Measurements from ENCODE around the gene NTRK2. TPM values are rescaled to one million over a fixed set of nuclear protein-coding genes. Genes with fewer than 3 reads are reported as not detected.

Gene NTRK2
- total RNA-seq (ENCODE audit: low replicate concordance) = 0.02 and 0.03 TPM in 2 replicates

DNA sequence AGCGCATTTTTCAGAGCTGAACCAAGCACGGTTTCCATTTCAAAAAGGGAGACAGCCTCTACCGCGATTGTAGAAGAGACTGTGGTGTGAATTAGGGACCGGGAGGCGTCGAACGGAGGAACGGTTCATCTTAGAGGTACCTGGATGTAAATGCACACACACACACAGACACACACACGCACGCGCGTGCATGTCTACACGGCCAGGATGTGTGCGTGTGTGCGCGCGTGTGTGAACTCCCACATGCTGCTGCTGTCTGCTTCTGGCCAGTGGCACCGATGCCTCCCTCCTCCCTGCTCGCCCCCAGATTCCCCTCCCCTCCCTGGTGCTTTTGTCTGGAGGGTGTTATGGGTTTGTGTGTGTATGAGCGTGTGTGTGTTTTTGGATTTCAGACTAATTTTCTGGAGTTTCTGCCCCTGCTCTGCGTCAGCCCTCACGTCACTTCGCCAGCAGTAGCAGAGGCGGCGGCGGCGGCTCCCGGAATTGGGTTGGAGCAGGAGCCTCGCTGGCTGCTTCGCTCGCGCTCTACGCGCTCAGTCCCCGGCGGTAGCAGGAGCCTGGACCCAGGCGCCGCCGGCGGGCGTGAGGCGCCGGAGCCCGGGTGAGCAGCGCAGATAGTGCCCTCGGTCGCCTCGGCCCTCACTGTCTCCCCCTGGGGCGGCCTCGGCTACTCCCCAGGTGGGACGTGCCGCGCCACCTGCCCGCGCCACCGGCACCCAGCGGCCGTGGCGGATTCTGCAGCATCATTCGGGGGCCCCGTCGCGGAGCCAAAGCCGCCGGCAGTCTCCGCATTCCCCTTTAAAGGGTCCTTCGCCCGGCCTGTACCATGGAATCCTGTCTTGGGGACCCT is at the start of gene NTRK2:
TSS of gene NTRK2 (plus strand) at position 442 of the 850 bp plus-strand sequence. CDS start 1,020 bp downstream, outside the sequence.
- H3K27ac ChIP-seq = no peak within 1 kb of the TSS
- peaks cover 11% of the 10 kb centered on the region for H3K4me1 Mint-ChIP-seq

GRCh38 chr9:84620338-84620737 is 49.2 kb upstream of the NTRK2 start:
- H4K20me1 ChIP-seq (ENCODE audit: low read depth) = no peaks in the 10 kb centered on the region
- H3K79me2 ChIP-seq (ENCODE audit: low read depth) = no peaks in the 10 kb centered on the region
- H3K36me3 ChIP-seq = no peaks in the 10 kb centered on the region
- Mint-ChIP-seq H3K27ac (no peak overlapping the region), H3K36me3 (no peaks in the 10 kb centered on the region), H3K9me3 (no peaks in the 10 kb centered on the region), H3K4me3 (no peak overlapping the region), H3K4me1 (peaks cover 18% of the 10 kb centered on the region), H3K27me3 (ENCODE audit: insufficient read depth, low read depth) (no peaks in the 10 kb centered on the region)
- H3K9ac ChIP-seq = no peak overlapping the region
- no peak overlapping the region for H2AFZ ChIP-seq (replicated peaks)
- DNase-seq (ENCODE audit: low spot score) = no peak
- H3K27ac ChIP-seq = no peak overlapping the region
- peaks cover 5% of the 10 kb centered on the region for H3K4me1 ChIP-seq
- H3F3A ChIP-seq (ENCODE audit: low read depth) = no peaks in the 10 kb centered on the region
- no peaks in the 10 kb centered on the region for H3K9me3 ChIP-seq (ENCODE audit: low read depth)
- no peak overlapping the region for H3K4me2 ChIP-seq
- H3K4me3 ChIP-seq = no peak overlapping the region
- H3K27me3 ChIP-seq = no peaks in the 10 kb centered on the region
- TF ChIP-seq EZH2phosphoT487 (IDR thresholded peaks at IDR 0.05) = no peak
- TF ChIP-seq, protein P1, sequence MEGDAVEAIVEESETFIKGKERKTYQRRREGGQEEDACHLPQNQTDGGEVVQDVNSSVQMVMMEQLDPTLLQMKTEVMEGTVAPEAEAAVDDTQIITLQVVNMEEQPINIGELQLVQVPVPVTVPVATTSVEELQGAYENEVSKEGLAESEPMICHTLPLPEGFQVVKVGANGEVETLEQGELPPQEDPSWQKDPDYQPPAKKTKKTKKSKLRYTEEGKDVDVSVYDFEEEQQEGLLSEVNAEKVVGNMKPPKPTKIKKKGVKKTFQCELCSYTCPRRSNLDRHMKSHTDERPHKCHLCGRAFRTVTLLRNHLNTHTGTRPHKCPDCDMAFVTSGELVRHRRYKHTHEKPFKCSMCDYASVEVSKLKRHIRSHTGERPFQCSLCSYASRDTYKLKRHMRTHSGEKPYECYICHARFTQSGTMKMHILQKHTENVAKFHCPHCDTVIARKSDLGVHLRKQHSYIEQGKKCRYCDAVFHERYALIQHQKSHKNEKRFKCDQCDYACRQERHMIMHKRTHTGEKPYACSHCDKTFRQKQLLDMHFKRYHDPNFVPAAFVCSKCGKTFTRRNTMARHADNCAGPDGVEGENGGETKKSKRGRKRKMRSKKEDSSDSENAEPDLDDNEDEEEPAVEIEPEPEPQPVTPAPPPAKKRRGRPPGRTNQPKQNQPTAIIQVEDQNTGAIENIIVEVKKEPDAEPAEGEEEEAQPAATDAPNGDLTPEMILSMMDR (IDR thresholded peaks at IDR 0.05) = no peak
- no peak for TF ChIP-seq EZH2 (IDR thresholded peaks at IDR 0.05)

More for the DNA sequence above, at the start of gene NTRK2:
- no peaks in the 10 kb centered on the region for H3K36me3 ChIP-seq
- Mint-ChIP-seq H3K27ac (peak within 1 kb of the TSS; percentile 51), H3K27me3 (ENCODE audit: insufficient read depth, low read depth) (peaks cover 29% of the 10 kb centered on the region), H3K36me3 (no peaks in the 10 kb centered on the region), H3K4me3 (peak within 1 kb of the TSS; percentile 88), H3K9me3 (peaks cover 3% of the 10 kb centered on the region)
- no peaks in the 10 kb centered on the region for H3K79me2 ChIP-seq (ENCODE audit: low read depth)
- TF ChIP-seq EZH2phosphoT487 (IDR thresholded peaks at IDR 0.05) (peak; percentile 78), EZH2 (IDR thresholded peaks at IDR 0.05) (no peak)
- TF ChIP-seq, protein P1 (IDR thresholded peaks at IDR 0.05) = peak; percentile 44
- H3K9ac ChIP-seq = no peak within 1 kb of the TSS
- H3K4me2 ChIP-seq = peak within 1 kb of the TSS; percentile 99
- peaks cover 3% of the 10 kb centered on the region for H3F3A ChIP-seq (ENCODE audit: low read depth)
- peak within 1 kb of the TSS; percentile 99 for H2AFZ ChIP-seq (replicated peaks)
- peaks cover 93% of the 10 kb centered on the region for H3K27me3 ChIP-seq
- H4K20me1 ChIP-seq (ENCODE audit: low read depth) = no peaks in the 10 kb centered on the region
- H3K4me1 ChIP-seq = peaks cover 16% of the 10 kb centered on the region
- no peaks in the 10 kb centered on the region for H3K9me3 ChIP-seq (ENCODE audit: low read depth)
- H3K4me3 ChIP-seq = peak within 1 kb of the TSS; percentile 65
- peak; percentile 69 for DNase-seq (ENCODE audit: low spot score)

GRCh38 chr9:84621811-84622210 is 47.7 kb upstream of the NTRK2 start:
- Histone ChIP-seq H3K27me3 (no peaks in the 10 kb centered on the region), H3K4me3 (no peak overlapping the region), H3K27ac (no peak overlapping the region), H3K4me2 (no peak overlapping the region), H4K20me1 (ENCODE audit: low read depth) (no peaks in the 10 kb centered on the region), H3K36me3 (no peaks in the 10 kb centered on the region), H3K4me1 (no peaks in the 10 kb centered on the region), H2AFZ (replicated peaks) (no peak overlapping the region), H3K9me3 (ENCODE audit: low read depth) (no peaks in the 10 kb centered on the region), H3F3A (ENCODE audit: low read depth) (no peaks in the 10 kb centered on the region), H3K79me2 (ENCODE audit: low read depth) (no peaks in the 10 kb centered on the region), H3K9ac (no peak overlapping the region)
- Mint-ChIP-seq H3K27ac (no peak overlapping the region), H3K4me3 (no peak overlapping the region), H3K36me3 (no peaks in the 10 kb centered on the region), H3K4me1 (peaks cover 10% of the 10 kb centered on the region), H3K27me3 (ENCODE audit: insufficient read depth, low read depth) (no peaks in the 10 kb centered on the region), H3K9me3 (peaks cover 2% of the 10 kb centered on the region)
- no peak for DNase-seq (ENCODE audit: low spot score)
- TF ChIP-seq EZH2phosphoT487 (IDR thresholded peaks at IDR 0.05) = no peak
- no peak for TF ChIP-seq EZH2 (IDR thresholded peaks at IDR 0.05)
- TF ChIP-seq, protein P1 (IDR thresholded peaks at IDR 0.05) = no peak

Measured in neural progenitor cell (in vitro differentiated cells).